Right renal pelvis (tissue), 4 donors: ENCODE measurements around the gene NTRK1. TPM values are rescaled to one million over a fixed set of nuclear protein-coding genes. Genes with fewer than 3 reads are reported as not detected.

Experiments used
- DNase-seq, 4 donors: peaks; one replicate each; pipeline ENCODE4 v3.0.0-alpha.2; 2013; ENCODE audit warnings: low read depth in 4 of 4, low spot score in 3 of 4, missing footprints in 1 of 4
- polyA plus RNA-seq, 4 donors: library from polyadenylated mRNA; unstranded; fragments of 120-200 nt; gene quantifications; one replicate each; pipeline ENCODE4 v1.2.1, GENCODE V29; 2013; ENCODE audit not compliant: insufficient read length in 4 of 4

Gene NTRK1
- polyA plus RNA-seq, 4 donors = 0.98 to 2.1 (median 1.3) TPM

- DNase-seq = no peak
Observed at GRCh38 chr1:156929596-156930238, 69.1 kb downstream of the NTRK1 start.

- DNase-seq = no peak
Observed at GRCh38 chr1:156930483-156930882, 69.8 kb downstream of the NTRK1 start.

Other genes with a start within 250 kb of the NTRK1 start
- under 1 TPM; 0.11 to 0.45 (median 0.42) TPM for gene HAPLN2, start 241.4 kb upstream of the NTRK1 start, polyA plus RNA-seq
- under 1 TPM in 3 of 4 donors, not detected in 1; 0.12 to 0.58 (median 0.13) TPM for gene BCAN, start 218.7 kb upstream of the NTRK1 start, polyA plus RNA-seq
- gene NES, start 183.5 kb upstream of the NTRK1 start, polyA plus RNA-seq = 100 to 1,000 TPM; 153 to 160 (median 156) TPM
- gene CRABP2, start 155.3 kb upstream of the NTRK1 start, polyA plus RNA-seq = 100 to 1,000 TPM in 1 of 4 donors, 10 to 100 TPM in 3; 69.1 to 106 (median 83.1) TPM
- gene METTL25B, start 132.4 kb upstream of the NTRK1 start, polyA plus RNA-seq = 10 to 100 TPM; 29.9 to 36.6 (median 34.6) TPM
- gene ISG20L2, start 132.1 kb upstream of the NTRK1 start, polyA plus RNA-seq = 10 to 100 TPM; 44.0 to 50.0 (median 45.3) TPM
- gene MRPL24, start 119.8 kb upstream of the NTRK1 start, polyA plus RNA-seq = 10 to 100 TPM; 68.4 to 75.1 (median 72.3) TPM
- 100 to 1,000 TPM; 261 to 286 (median 283) TPM for gene HDGF, start 109.2 kb upstream of the NTRK1 start, polyA plus RNA-seq
- 100 to 1,000 TPM; 107 to 140 (median 125) TPM for gene PRCC, start 93.3 kb upstream of the NTRK1 start, polyA plus RNA-seq
- under 1 TPM; 0.71 to 0.79 (median 0.76) TPM for gene SH2D2A, start 44.0 kb upstream of the NTRK1 start, polyA plus RNA-seq
- gene INSRR, start 1.7 kb upstream of the NTRK1 start, polyA plus RNA-seq = 1 to 10 TPM; 1.5 to 2.8 (median 1.8) TPM
- gene PEAR1, start 32.9 kb downstream of the NTRK1 start, polyA plus RNA-seq = 10 to 100 TPM; 21.4 to 22.6 (median 21.9) TPM
- under 1 TPM; 0.22 to 0.66 (median 0.33) TPM for gene LRRC71, start 59.8 kb downstream of the NTRK1 start, polyA plus RNA-seq
- 10 to 100 TPM; 29.8 to 33.9 (median 32.6) TPM for gene ARHGEF11, start 184.9 kb downstream of the NTRK1 start, polyA plus RNA-seq
- gene ETV3L, start 238.9 kb downstream of the NTRK1 start, polyA plus RNA-seq = under 1 TPM in 2 of 4 donors, not detected in 2; 0.03 to 0.08 TPM